IMR-90 (cell line): ENCODE measurements around the gene SLC9A1. TPM values are rescaled to one million over a fixed set of nuclear protein-coding genes. Genes with fewer than 3 reads are reported as not detected.

Source experiments
- ATAC-seq: fragments of 200-7000 bp; cut with Tn5 transposase; 2 replicates; pipeline ENCODE4 v1.9.1; 2020; ENCODE audit warnings: low read depth, mild to moderate bottlenecking, moderate library complexity
- BruUV-seq: library from RNA; stranded (reverse); fragments of 400-500 nt; replicated peaks from 2 replicates; lab custom pipeline; 2021; lab: Mats Ljungman, UMichigan
- CTCF ChIA-PET: fragments of 300-600 bp; formaldehyde crosslinking; extraction: SDS; loops from one replicate; lab custom pipeline; 2021; ENCODE audit warnings: antibody characterized with exemption; lab: Yijun Ruan, JAX
- POLR2A ChIA-PET: fragments of 300-600 bp; sonication (Branson Sonifier 250); formaldehyde crosslinking; loops from one replicate; lab custom pipeline; 2022; ENCODE audit warnings: antibody characterized with exemption; ENCODE audit not compliant: unreplicated experiment; lab: Charles Lee
- DNase-seq: peaks from one replicate; pipeline ENCODE4 v3.0.0; 2013
- H2AFZ ChIP-seq: replicated peaks from 2 replicates; pipeline ENCODE3; 2013; ENCODE audit warnings: low read length, mild to moderate bottlenecking; ENCODE audit not compliant: poor library complexity
- H2AK5ac ChIP-seq: 2 replicates; pipeline ENCODE4 v1.6.1; 2013; ENCODE audit warnings: low read depth, low read length, inconsistent platforms
- H2AK9ac ChIP-seq: replicated peaks from 2 replicates; pipeline ENCODE3; 2013; ENCODE audit warnings: mild to moderate bottlenecking, low read depth, low read length, moderate library complexity; ENCODE audit not compliant: poor library complexity
- H2BK120ac ChIP-seq: 2 replicates; pipeline ENCODE4 v1.6.1; 2013; ENCODE audit warnings: low read depth, low read length, inconsistent platforms
- H2BK15ac ChIP-seq: 3 replicates; pipeline ENCODE4 v1.6.1; 2013; ENCODE audit warnings: low read depth, low read length, inconsistent platforms
- H2BK20ac ChIP-seq: 2 replicates; pipeline ENCODE4 v1.6.1; 2013; ENCODE audit warnings: low read depth, mild to moderate bottlenecking, inconsistent platforms, low read length, moderate library complexity
- H2BK5ac ChIP-seq: 2 replicates; pipeline ENCODE4 v1.6.1; 2013; ENCODE audit warnings: mild to moderate bottlenecking, low read depth, low read length, inconsistent platforms; ENCODE audit not compliant: poor library complexity, severe bottlenecking
- H3K14ac ChIP-seq: replicated peaks from 2 replicates; pipeline ENCODE4 v1.6.1; 2013; ENCODE audit warnings: low read depth, low read length, inconsistent platforms
- H3K18ac ChIP-seq: 2 replicates; pipeline ENCODE4 v1.6.1; 2013; ENCODE audit warnings: low read depth, low read length, control low read depth
- H3K23ac ChIP-seq: 2 replicates; pipeline ENCODE4 v1.6.1; 2013; ENCODE audit warnings: low read depth, low read length, inconsistent platforms
- H3K27ac ChIP-seq: 2 replicates; pipeline ENCODE4 v1.5.1; 2013; ENCODE audit warnings: mild to moderate bottlenecking, control low read depth, low read length; ENCODE audit not compliant: insufficient read depth
- H3K27me3 ChIP-seq: 2 replicates; pipeline ENCODE4 v1.6.1; 2013; ENCODE audit warnings: low read length; ENCODE audit not compliant: control insufficient read depth, insufficient read depth
- H3K36me3 ChIP-seq: 2 replicates; pipeline ENCODE4 v1.6.1; 2013; ENCODE audit warnings: low read length, mixed read lengths; ENCODE audit not compliant: control insufficient read depth, insufficient read depth
- H3K4ac ChIP-seq: 2 replicates; pipeline ENCODE4 v1.6.1; 2013; ENCODE audit warnings: low read depth, low read length, inconsistent platforms
- H3K4me1 ChIP-seq: 2 replicates; pipeline ENCODE4 v1.6.1; 2013; ENCODE audit warnings: low read length, mixed read lengths; ENCODE audit not compliant: control insufficient read depth, insufficient read depth
- H3K4me2 ChIP-seq: 2 replicates; pipeline ENCODE4 v1.6.1; 2013; ENCODE audit warnings: low read depth, mild to moderate bottlenecking, control low read depth, low read length, moderate library complexity
- H3K4me3 ChIP-seq: 2 replicates; pipeline ENCODE4 v1.5.1; 2013; ENCODE audit warnings: low read depth, mild to moderate bottlenecking, control low read depth, low read length, moderate library complexity; ENCODE audit not compliant: insufficient read depth
- H3K56ac ChIP-seq: 2 replicates; pipeline ENCODE4 v1.6.1; 2013; ENCODE audit warnings: low read length, inconsistent platforms; ENCODE audit not compliant: insufficient read depth; ENCODE audit errors: extremely low read depth
- H3K79me1 ChIP-seq, 2 experiments: 2 replicates each; pipeline ENCODE4 v1.6.1; 2013; ENCODE audit warnings: low read length in 2 of 2, inconsistent platforms in 1 of 2, low read depth in 1 of 2
- H3K9ac ChIP-seq: 2 replicates; pipeline ENCODE4 v1.6.1; 2013; ENCODE audit warnings: low read depth, low read length, control low read depth
- H3K9me1 ChIP-seq: 2 replicates; pipeline ENCODE4 v1.6.1; 2013; ENCODE audit warnings: low read length, inconsistent platforms; ENCODE audit not compliant: insufficient read depth
- H3K9me3 ChIP-seq: 2 replicates; pipeline ENCODE4 v1.6.1; 2013; ENCODE audit warnings: low read length; ENCODE audit not compliant: control insufficient read depth, insufficient read depth
- H4K20me1 ChIP-seq: 2 replicates; pipeline ENCODE4 v1.6.1; 2013; ENCODE audit warnings: low read length, inconsistent platforms; ENCODE audit not compliant: insufficient read depth
- H4K5ac ChIP-seq: 2 replicates; pipeline ENCODE4 v1.6.1; 2013; ENCODE audit warnings: mild to moderate bottlenecking, low read depth, low read length, control low read depth
- H4K8ac ChIP-seq, 2 experiments: 2 replicates each; pipeline ENCODE4 v1.6.1; 2013; ENCODE audit warnings: low read depth in 2 of 2, low read length in 2 of 2, control low read depth in 1 of 2, inconsistent platforms in 1 of 2
- H4K91ac ChIP-seq: 2 replicates; pipeline ENCODE4 v1.6.1; 2013; ENCODE audit warnings: low read depth, low read length, inconsistent platforms; ENCODE audit not compliant: insufficient read depth
- ELK1 ChIP-seq: fragments of 150-350 bp; IDR thresholded peaks from 2 replicates; pipeline ENCODE4 v1.6.1; 2016; ENCODE audit warnings: low read depth, mild to moderate bottlenecking, low read length, moderate library complexity, borderline replicate concordance
- FOS ChIP-seq: fragments of 150-350 bp; IDR thresholded peaks from 2 replicates; pipeline ENCODE4 v1.6.1; 2016; ENCODE audit warnings: low read depth, low read length
- MAFK ChIP-seq: IDR thresholded peaks from 2 replicates; pipeline ENCODE4 v1.6.1; 2012; ENCODE audit warnings: low read depth, low read length, improper control_type of control experiment
- MAZ ChIP-seq: IDR thresholded peaks from 2 replicates; pipeline ENCODE4 v1.6.1; 2012; ENCODE audit warnings: low read depth, mild to moderate bottlenecking, low read length, improper control_type of control experiment, moderate library complexity, borderline replicate concordance
- MXI1 ChIP-seq: IDR thresholded peaks from 2 replicates; pipeline ENCODE4 v1.6.1; 2012; ENCODE audit warnings: low read depth, mild to moderate bottlenecking, low read length, moderate library complexity, borderline replicate concordance
- NFE2L2 ChIP-seq: fragments of 150-350 bp; IDR thresholded peaks from 2 replicates; pipeline ENCODE4 v1.6.1; 2016; ENCODE audit warnings: low read depth, mild to moderate bottlenecking, low read length
- POLR2A ChIP-seq: IDR thresholded peaks from 2 replicates; pipeline ENCODE4 v1.6.1; 2012; ENCODE audit warnings: mild to moderate bottlenecking, low read depth, low read length
- RAD21 ChIP-seq: IDR thresholded peaks from 2 replicates; pipeline ENCODE4 v1.6.1; 2012; ENCODE audit warnings: low read length, improper control_type of control experiment
- RCOR1 ChIP-seq: IDR thresholded peaks from 2 replicates; pipeline ENCODE4 v1.6.1; 2012; ENCODE audit warnings: mild to moderate bottlenecking, low read length, improper control_type of control experiment; ENCODE audit not compliant: insufficient replicate concordance
- RFX5 ChIP-seq: IDR thresholded peaks from 2 replicates; pipeline ENCODE4 v1.8.0; 2012; ENCODE audit warnings: low read depth, mild to moderate bottlenecking, low read length, moderate library complexity
- SMC3 ChIP-seq: fragments of 150-350 bp; IDR thresholded peaks from 2 replicates; pipeline ENCODE4 v1.6.1; 2016; ENCODE audit warnings: low read depth, mild to moderate bottlenecking, antibody characterized with exemption, low read length, moderate library complexity
- USF2 ChIP-seq: fragments of 150-350 bp; IDR thresholded peaks from 2 replicates; pipeline ENCODE4 v1.6.1; 2017; ENCODE audit warnings: mild to moderate bottlenecking, antibody characterized with exemption, low read length, low read depth
- WGBS, 2 experiments: methylation state at CpG; one replicate each; pipeline versions ENCODE4 v1.1.5 to v1.1.7; 2013; ENCODE audit warnings: missing lambda C conversion rate in 2 of 2; ENCODE audit not compliant: insufficient read length in 1 of 2; ENCODE audit errors: extremely low coverage in 2 of 2; 5-methylcytosine and 5-hydroxymethylcytosine counted together
- dilution Hi-C: fragments of 300-500 bp; cut with HindIII; formaldehyde crosslinking; loops from one replicate; pipeline ENCODE4 v1.14.3; 2018; ENCODE audit warnings: low sequenced_read_pairs; ENCODE audit not compliant: unreplicated experiment
- in situ Hi-C: fragments of 300-500 bp; cut with MboI; formaldehyde crosslinking; loops from 3 replicates; pipeline ENCODE4 v1.14.3; 2019; ENCODE audit warnings: low sequenced_read_pairs, inconsistent platforms, mixed read lengths
- intact Hi-C: fragments of 100-400 bp; cut with micrococcal nuclease; formaldehyde crosslinking; loops from 2 replicates; pipeline ENCODE4 v1.10.0; 2022
- polyA plus RNA-seq, 3 experiments: library from polyadenylated mRNA; depleted of rRNA; stranded (reverse); fragments of >200 nt; gene quantifications; 2 replicates each; pipeline ENCODE4 v1.2.3, GENCODE V29; 2012; ENCODE audit warnings: low replicate concordance in 1 of 3
- total RNA-seq: library from RNA; depleted of rRNA; stranded (reverse); fragments of >200 nt; gene quantifications from 2 replicates; pipeline ENCODE4 v1.2.3, GENCODE V29; 2012
- TF ChIP-seq, protein P1 (sequence below): conservative IDR thresholded peaks from 2 replicates; pipeline ENCODE4 v1.5.1; 2012; ENCODE audit warnings: mild to moderate bottlenecking, low read depth, low read length, improper control_type of control experiment

SLC9A1 gene
- total and polyA plus RNA-seq, 2 of the 4 experiments (the other 2 are of a cell fraction), result 2.0 to 21.2 TPM

GRCh38 chr1:27138368-27138767 is 16.6 kb downstream of the SLC9A1 start:
- Histone ChIP-seq H2BK20ac (no peak overlapping the region), H3K9me1 (peaks cover 43% of the 10 kb centered on the region), H4K91ac (no peak overlapping the region), H2AK5ac (no peak overlapping the region), H4K8ac (no peak overlapping the region), H3K18ac (no peak overlapping the region), H3K4me3 (no peak overlapping the region), H4K20me1 (peaks cover 62% of the 10 kb centered on the region), H3K14ac (no peak overlapping the region; the same call in 1 of the 2 replicates), H3K79me1 (peaks cover 33 to 86% of the 10 kb centered on the region in 2 experiments), H2AK9ac (peak overlapping the region; percentile 28), H3K23ac (no peak overlapping the region), H2BK5ac (no peak overlapping the region), H3K27me3 (no peaks in the 10 kb centered on the region), H2BK120ac (0 out of 2 replicates have a peak overlapping the region, but pooled peaks have one; percentile 18), H3K4me2 (no peak overlapping the region), H4K5ac (no peak overlapping the region), H3K9ac (no peak overlapping the region), H3K4ac (no peak overlapping the region), H2BK15ac (no peak overlapping the region), H3K36me3 (no peaks in the 10 kb centered on the region), H3K4me1 (peaks cover 16% of the 10 kb centered on the region), H3K27ac (no peak overlapping the region), H3K56ac (no peak overlapping the region), H2AFZ (no peak overlapping the region), H3K9me3 (no peaks in the 10 kb centered on the region)
- ChIA-PET CTCF (interaction anchor here (0.5 kb wide), 1 partner anchor 50 kb away, joined by 4 read pairs; no protein-coding TSS in a partner anchor), POLR2A (no interaction called here)
- intact Hi-C loops, result no loop called here
- BruUV-seq, result no TSS peak
- dilution Hi-C loops, result no loop called here
- 67% methylated on average over 6 of the region's 10 CpGs; no CpG with 5 or more reads in 1 of the 2 experiments for WGBS, 2 experiments
- no peak for TF ChIP-seq FOS
- no peak for TF ChIP-seq NFE2L2
- TF ChIP-seq USF2, result no peak
- no peak for TF ChIP-seq RFX5
- TF ChIP-seq MAFK, result no peak
- TF ChIP-seq, protein P1, sequence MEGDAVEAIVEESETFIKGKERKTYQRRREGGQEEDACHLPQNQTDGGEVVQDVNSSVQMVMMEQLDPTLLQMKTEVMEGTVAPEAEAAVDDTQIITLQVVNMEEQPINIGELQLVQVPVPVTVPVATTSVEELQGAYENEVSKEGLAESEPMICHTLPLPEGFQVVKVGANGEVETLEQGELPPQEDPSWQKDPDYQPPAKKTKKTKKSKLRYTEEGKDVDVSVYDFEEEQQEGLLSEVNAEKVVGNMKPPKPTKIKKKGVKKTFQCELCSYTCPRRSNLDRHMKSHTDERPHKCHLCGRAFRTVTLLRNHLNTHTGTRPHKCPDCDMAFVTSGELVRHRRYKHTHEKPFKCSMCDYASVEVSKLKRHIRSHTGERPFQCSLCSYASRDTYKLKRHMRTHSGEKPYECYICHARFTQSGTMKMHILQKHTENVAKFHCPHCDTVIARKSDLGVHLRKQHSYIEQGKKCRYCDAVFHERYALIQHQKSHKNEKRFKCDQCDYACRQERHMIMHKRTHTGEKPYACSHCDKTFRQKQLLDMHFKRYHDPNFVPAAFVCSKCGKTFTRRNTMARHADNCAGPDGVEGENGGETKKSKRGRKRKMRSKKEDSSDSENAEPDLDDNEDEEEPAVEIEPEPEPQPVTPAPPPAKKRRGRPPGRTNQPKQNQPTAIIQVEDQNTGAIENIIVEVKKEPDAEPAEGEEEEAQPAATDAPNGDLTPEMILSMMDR, result no peak
- TF ChIP-seq ELK1, result no peak
- TF ChIP-seq RAD21, result no peak
- no peak for TF ChIP-seq POLR2A
- no peak for TF ChIP-seq SMC3
- TF ChIP-seq MAZ, result no peak
- TF ChIP-seq RCOR1, result no peak
- no peak for TF ChIP-seq MXI1
- ATAC-seq, result no peak
- in situ Hi-C loops, result no loop called here
- DNase-seq, result no peak
